Measurements from ENCODE around the gene ENG. TPM values are rescaled to one million over a fixed set of nuclear protein-coding genes. Genes with fewer than 3 reads are reported as not detected.

The ENG gene
- polyA plus RNA-seq, 1 experiment: 17.2 TPM

GRCh38 chr9:127767410-127767809 is 87.0 kb downstream of the ENG start:
- H3K4me3 ChIP-seq (ENCODE audit: low read depth, low read length): no peak overlapping the region
- peaks cover 11% of the 10 kb centered on the region for H3K27me3 ChIP-seq (ENCODE audit: control insufficient read depth, insufficient read depth, low read length)
- no peak overlapping the region for H3K27ac ChIP-seq (ENCODE audit: low read depth, low read length)
- no peak for DNase-seq (ENCODE audit: low read depth, low spot score)
- TF ChIP-seq CTCF (IDR thresholded peaks at IDR 0.05; ENCODE audit: low read depth, low read length): no peak
- ChIA-PET POLR2A (no interaction called here), CTCF (interaction anchor here (1.5 to 5.3 kb wide), 3 partner anchors 32 to 177 kb away, joined by 5 to 24 read pairs (median 12); partner anchors contain the start of gene TOR2A)
- H3K9me3 ChIP-seq (ENCODE audit: control insufficient read depth, insufficient read depth, low read length): no peaks in the 10 kb centered on the region

GRCh38 chr9:127765418-127765817 is 89.0 kb downstream of the ENG start:
- ChIA-PET POLR2A (no interaction called here), CTCF (interaction anchor here (1.6 to 1.7 kb wide), 2 partner anchors 19 to 31 kb away, joined by 5 to 10 read pairs; partner anchors contain the start of gene TOR2A)
- H3K9me3 ChIP-seq (ENCODE audit: control insufficient read depth, insufficient read depth, low read length): no peaks in the 10 kb centered on the region

More at GRCh38 chr9:127765418-127765817, 89.0 kb downstream of the ENG start:
- no peak for TF ChIP-seq CTCF (IDR thresholded peaks at IDR 0.05; ENCODE audit: low read depth, low read length)
- no peak overlapping the region for H3K4me3 ChIP-seq (ENCODE audit: low read depth, low read length)
- H3K27me3 ChIP-seq (ENCODE audit: control insufficient read depth, insufficient read depth, low read length): peaks cover 24% of the 10 kb centered on the region
- no peak for DNase-seq (ENCODE audit: low read depth, low spot score)
- no peak overlapping the region for H3K27ac ChIP-seq (ENCODE audit: low read depth, low read length)

Small RNA genes within 50 kb of the gene (small RNA-seq; reads per million reads assigned to genes)
- gene MIR4672 (ENCODE audit: insufficient read length, low read depth) (2.2 reads per million), gene RF00019 (ENCODE audit: insufficient read length, low read depth) (not detected), gene RNA5SP296 (ENCODE audit: insufficient read length, low read depth) (not detected)

Other genes starting within 250 kb of the ENG start
- 19.8 and 25.0 TPM in 2 replicates for gene STXBP1, start 242.4 kb downstream of the ENG start, polyA plus RNA-seq (2011; rRNA removed)
- gene CFAP157, start 147.7 kb downstream of the ENG start, polyA plus RNA-seq (2011; rRNA removed): 0.14 TPM in 1 of 2 replicates, not detected in the other
- 5.2 and 6.1 TPM in 2 replicates for gene PTRH1, start 139.0 kb downstream of the ENG start, polyA plus RNA-seq (2011; rRNA removed)
- not detected in 2 replicates for gene TTC16, start 138.6 kb downstream of the ENG start, polyA plus RNA-seq (2011; rRNA removed)
- 4.9 and 5.8 TPM in 2 replicates for gene TOR2A, start 119.4 kb downstream of the ENG start, polyA plus RNA-seq (2011; rRNA removed)
- gene SH2D3C, start 76.0 kb downstream of the ENG start, polyA plus RNA-seq (2011; rRNA removed): not detected in 2 replicates
- gene CDK9, start 68.6 kb downstream of the ENG start, polyA plus RNA-seq (2011; rRNA removed): 38.2 and 45.9 TPM in 2 replicates
- 24.8 and 34.6 TPM in 2 replicates for gene FPGS, start 51.8 kb downstream of the ENG start, polyA plus RNA-seq (2011; rRNA removed)
- gene AK1, start 23.0 kb upstream of the ENG start, polyA plus RNA-seq (2011; rRNA removed): 75.9 and 93.9 TPM in 2 replicates
- 40.6 and 58.2 TPM in 2 replicates for gene ST6GALNAC6, start 44.9 kb upstream of the ENG start, polyA plus RNA-seq (2011; rRNA removed)
- 15.0 and 24.3 TPM in 2 replicates for gene ST6GALNAC4, start 62.4 kb upstream of the ENG start, polyA plus RNA-seq (2011; rRNA removed)
- 1.2 TPM in 2 replicates for gene PIP5KL1, start 76.1 kb upstream of the ENG start, polyA plus RNA-seq (2011; rRNA removed)
- 25.3 and 30.9 TPM in 2 replicates for gene DPM2, start 83.2 kb upstream of the ENG start, polyA plus RNA-seq (2011; rRNA removed)
- gene EEIG1, start 126.3 kb upstream of the ENG start, polyA plus RNA-seq (2011; rRNA removed): 8.3 and 8.6 TPM in 2 replicates
- gene NAIF1, start 212.7 kb upstream of the ENG start, polyA plus RNA-seq (2011; rRNA removed): 7.5 and 8.9 TPM in 2 replicates
- gene SLC25A25, start 213.6 kb upstream of the ENG start, polyA plus RNA-seq (2011; rRNA removed): 12.0 and 12.6 TPM in 2 replicates